HepG2 (cell line): ENCODE results near the gene DDN. TPM values are rescaled to one million over a fixed set of nuclear protein-coding genes. Genes with fewer than 3 reads are reported as not detected.

Experiments used
- ELF4 ChIP-seq: sonication (generic); formaldehyde crosslinking; IDR thresholded peaks from 2 replicates; pipeline ENCODE4 v1.5.0; 2020; ENCODE audit warnings: missing genetic modification reagents, mild to moderate bottlenecking, moderate library complexity, borderline replicate concordance
- HDAC1 ChIP-seq: sonication (generic); formaldehyde crosslinking; IDR thresholded peaks from 2 replicates; pipeline ENCODE4 v1.5.1; 2020; ENCODE audit warnings: mild to moderate bottlenecking, missing genetic modification reagents
- HMG20B ChIP-seq: conservative IDR thresholded peaks from 2 replicates; pipeline ENCODE4 v1.6.1; 2016; ENCODE audit warnings: missing genetic modification reagents, missing compliant biosample characterization
- HNRNPH1 ChIP-seq: fragments of 200-400 bp; formaldehyde crosslinking; optimal IDR thresholded peaks from 2 replicates; pipeline ENCODE3; 2017; ENCODE audit warnings: mild to moderate bottlenecking, low read depth, low read length
- HNRNPK ChIP-seq: fragments of 200-400 bp; formaldehyde crosslinking; IDR thresholded peaks from 2 replicates; pipeline ENCODE4 v1.6.1; 2018; ENCODE audit warnings: low read length, low read depth, moderate library complexity, mild to moderate bottlenecking; ENCODE audit not compliant: poor library complexity, severe bottlenecking
- MAFK ChIP-seq, 2 experiments: IDR thresholded peaks in 1 of 2; conservative IDR thresholded peaks in 1 of 2; 2 replicates each; pipeline ENCODE4 v1.6.1; 2011; ENCODE audit warnings: improper control_type of control experiment in 2 of 2, low read length in 2 of 2
- NCOA2 ChIP-seq: sonication (generic); formaldehyde crosslinking; IDR thresholded peaks from 2 replicates; pipeline ENCODE4 v1.8.0; 2022; ENCODE audit warnings: inconsistent platforms
- SKI ChIP-seq: fragments of 450-650 bp; IDR thresholded peaks from one replicate; pipeline ENCODE4 v1.6.1; 2018; ENCODE audit warnings: mild to moderate bottlenecking; ENCODE audit not compliant: partially characterized antibody
- STAG1 ChIP-seq: sonication (generic); formaldehyde crosslinking; IDR thresholded peaks from 2 replicates; pipeline ENCODE4 v1.4.0; 2020; ENCODE audit warnings: missing genetic modification reagents
- ZBTB8A ChIP-seq: sonication (generic); formaldehyde crosslinking; IDR thresholded peaks from 2 replicates; pipeline ENCODE4 v1.4.0; 2020; ENCODE audit warnings: mild to moderate bottlenecking, low read depth, missing genetic modification reagents, borderline replicate concordance
- ZNF30 ChIP-seq: sonication (generic); formaldehyde crosslinking; IDR thresholded peaks from 2 replicates; pipeline ENCODE4 v1.5.0; 2020; ENCODE audit warnings: mild to moderate bottlenecking, missing genetic modification reagents
- ZNF33A ChIP-seq: sonication (generic); formaldehyde crosslinking; IDR thresholded peaks from 2 replicates; pipeline ENCODE4 v1.5.1; 2020; ENCODE audit warnings: missing genetic modification reagents, mild to moderate bottlenecking, moderate library complexity, borderline replicate concordance
- ZNF562 ChIP-seq: sonication (generic); formaldehyde crosslinking; IDR thresholded peaks from 2 replicates; pipeline ENCODE4 v1.8.0; 2022; ENCODE audit warnings: missing genetic modification reagents, borderline replicate concordance
- ZSCAN12 ChIP-seq: sonication (generic); formaldehyde crosslinking; IDR thresholded peaks from 2 replicates; pipeline ENCODE4 v1.9.0; 2021; ENCODE audit warnings: mild to moderate bottlenecking, missing genetic modification reagents
- polyA plus RNA-seq, 8 experiments: library from polyadenylated mRNA; depleted of rRNA in 3 of 8; stranded (reverse) in 7 of 8; unstranded in 1 of 8; fragments of >200 nt; fragmentation: Illumina TruSeq in 4 of 8; extraction: Trizol in 4 of 8; gene quantifications; 2 replicates each; pipeline versions ENCODE4 v1.2.1 to v1.2.3, GENCODE V29; 2011 to 2016; ENCODE audit warnings: low read depth in 4 of 8, missing spikeins in 1 of 8, mixed read lengths in 1 of 8; ENCODE audit not compliant: insufficient read depth in 1 of 8
- total RNA-seq, 5 experiments: library from RNA; depleted of rRNA; stranded (reverse); fragments of >200 nt; fragmentation: Illumina TruSeq; extraction: Trizol; gene quantifications; 2 replicates each; pipeline ENCODE4 v1.2.3, GENCODE V29; 2016; ENCODE audit warnings: low read depth in 1 of 5
- TF ChIP-seq, protein P1 (sequence below), 2 experiments: sonication (generic) in 1 of 2; formaldehyde crosslinking in 1 of 2; IDR thresholded peaks; 2 replicates each; pipeline versions ENCODE4 v1.4.0 to v1.6.1; 2018 to 2020; ENCODE audit warnings: missing genetic modification reagents in 2 of 2, borderline replicate concordance in 1 of 2, low read depth in 1 of 2, mild to moderate bottlenecking in 1 of 2, missing biosample characterization in 1 of 2
- TF ChIP-seq, protein P2 (sequence below): sonication (generic); formaldehyde crosslinking; IDR thresholded peaks from 2 replicates; pipeline ENCODE4 v1.5.1; 2020; ENCODE audit warnings: missing genetic modification reagents, mild to moderate bottlenecking, borderline replicate concordance
- TF ChIP-seq, protein P3 (sequence below): IDR thresholded peaks from 2 replicates; pipeline ENCODE4 v1.6.1; 2012; ENCODE audit warnings: low read depth, low read length, improper control_type of control experiment
- TF ChIP-seq, protein P4 (sequence below): sonication (generic); formaldehyde crosslinking; IDR thresholded peaks from 2 replicates; pipeline ENCODE4 v1.5.0; 2020; ENCODE audit warnings: mild to moderate bottlenecking, missing genetic modification reagents
- TF ChIP-seq, protein P5 (sequence below): sonication (generic); formaldehyde crosslinking; IDR thresholded peaks from 2 replicates; pipeline ENCODE4 v1.4.0; 2020; ENCODE audit warnings: missing genetic modification reagents

Gene DDN
- total and polyA plus RNA-seq, 2 of the 13 experiments (the other 11 are each of a cell fraction or from before 2014, with no cell fraction given): 0.24 to 0.53 TPM

DNA sequence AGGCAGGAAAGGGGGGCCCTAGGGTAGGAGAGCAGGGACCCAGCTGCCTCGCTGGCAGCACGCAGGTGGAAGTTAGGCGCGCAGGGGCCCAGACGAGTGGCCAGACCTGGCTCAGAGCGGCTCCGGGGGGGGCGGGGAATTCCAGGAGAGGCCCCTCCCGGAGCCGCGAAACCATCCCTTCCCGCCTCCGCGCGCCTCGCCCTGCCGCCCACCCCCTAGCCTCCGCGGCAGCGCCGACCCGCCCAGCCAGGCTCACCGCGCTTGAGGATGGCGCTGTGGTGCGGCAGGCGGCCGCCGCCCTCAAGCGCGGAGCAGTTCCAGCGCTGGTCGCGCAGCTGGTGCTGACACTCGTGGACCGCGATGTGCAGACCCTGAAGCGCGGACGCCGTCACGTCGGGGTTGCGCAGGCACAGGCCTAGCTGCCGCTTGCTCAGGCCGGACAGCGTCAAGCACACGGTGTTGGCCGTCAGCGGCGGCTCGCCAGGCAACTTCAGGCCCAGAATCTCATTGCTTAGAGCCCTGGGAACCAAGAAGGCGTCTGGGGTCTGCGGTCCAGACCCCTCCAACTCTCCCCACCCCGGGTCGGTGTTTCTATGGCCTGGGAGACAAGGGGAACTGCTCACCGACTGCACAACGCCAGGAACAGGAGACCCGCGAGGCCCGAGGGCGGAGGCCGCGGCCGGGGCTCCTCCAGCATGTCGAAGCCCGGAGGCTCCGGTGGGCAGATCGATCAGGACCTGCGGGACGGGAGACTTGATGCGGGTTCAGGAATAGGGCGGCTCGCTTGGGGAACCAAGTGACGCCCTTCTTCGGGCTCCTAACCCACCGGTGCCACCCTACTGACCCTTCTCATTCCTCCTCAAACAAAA is 29.1 kb downstream of the DDN start (continued):
- TF ChIP-seq HDAC1 (CRISPR knock-in tag): peak; percentile 66; the same call in 1 of the 2 replicates
- no peak for TF ChIP-seq ZNF33A
- TF ChIP-seq HNRNPH1: no peak
- no peak for TF ChIP-seq STAG1 (CRISPR knock-in tag)
- TF ChIP-seq ZSCAN12: no peak
- TF ChIP-seq, protein P1, sequence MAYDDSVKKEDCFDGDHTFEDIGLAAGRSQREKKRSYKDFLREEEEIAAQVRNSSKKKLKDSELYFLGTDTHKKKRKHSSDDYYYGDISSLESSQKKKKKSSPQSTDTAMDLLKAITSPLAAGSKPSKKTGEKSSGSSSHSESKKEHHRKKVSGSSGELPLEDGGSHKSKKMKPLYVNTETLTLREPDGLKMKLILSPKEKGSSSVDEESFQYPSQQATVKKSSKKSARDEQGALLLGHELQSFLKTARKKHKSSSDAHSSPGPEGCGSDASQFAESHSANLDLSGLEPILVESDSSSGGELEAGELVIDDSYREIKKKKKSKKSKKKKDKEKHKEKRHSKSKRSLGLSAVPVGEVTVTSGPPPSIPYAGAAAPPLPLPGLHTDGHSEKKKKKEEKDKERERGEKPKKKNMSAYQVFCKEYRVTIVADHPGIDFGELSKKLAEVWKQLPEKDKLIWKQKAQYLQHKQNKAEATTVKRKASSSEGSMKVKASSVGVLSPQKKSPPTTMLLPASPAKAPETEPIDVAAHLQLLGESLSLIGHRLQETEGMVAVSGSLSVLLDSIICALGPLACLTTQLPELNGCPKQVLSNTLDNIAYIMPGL (CRISPR knock-in tag; IDR thresholded peaks at IDR 0.05; ENCODE audit: borderline replicate concordance in 1 of 2, low read depth in 1 of 2): peak in 1 of 2 experiments; percentile 49; a peak in 1 of 4 replicates
- TF ChIP-seq, protein P2, sequence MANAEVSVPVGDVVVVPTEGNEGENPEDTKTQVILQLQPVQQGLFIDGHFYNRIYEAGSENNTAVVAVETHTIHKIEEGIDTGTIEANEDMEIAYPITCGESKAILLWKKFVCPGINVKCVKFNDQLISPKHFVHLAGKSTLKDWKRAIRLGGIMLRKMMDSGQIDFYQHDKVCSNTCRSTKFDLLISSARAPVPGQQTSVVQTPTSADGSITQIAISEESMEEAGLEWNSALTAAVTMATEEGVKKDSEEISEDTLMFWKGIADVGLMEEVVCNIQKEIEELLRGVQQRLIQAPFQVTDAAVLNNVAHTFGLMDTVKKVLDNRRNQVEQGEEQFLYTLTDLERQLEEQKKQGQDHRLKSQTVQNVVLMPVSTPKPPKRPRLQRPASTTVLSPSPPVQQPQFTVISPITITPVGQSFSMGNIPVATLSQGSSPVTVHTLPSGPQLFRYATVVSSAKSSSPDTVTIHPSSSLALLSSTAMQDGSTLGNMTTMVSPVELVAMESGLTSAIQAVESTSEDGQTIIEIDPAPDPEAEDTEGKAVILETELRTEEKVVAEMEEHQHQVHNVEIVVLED (CRISPR knock-in tag): no peak
- no peak for TF ChIP-seq ZBTB8A
- TF ChIP-seq NCOA2 (CRISPR knock-in tag): no peak
- no peak for TF ChIP-seq SKI
- TF ChIP-seq, protein P3, sequence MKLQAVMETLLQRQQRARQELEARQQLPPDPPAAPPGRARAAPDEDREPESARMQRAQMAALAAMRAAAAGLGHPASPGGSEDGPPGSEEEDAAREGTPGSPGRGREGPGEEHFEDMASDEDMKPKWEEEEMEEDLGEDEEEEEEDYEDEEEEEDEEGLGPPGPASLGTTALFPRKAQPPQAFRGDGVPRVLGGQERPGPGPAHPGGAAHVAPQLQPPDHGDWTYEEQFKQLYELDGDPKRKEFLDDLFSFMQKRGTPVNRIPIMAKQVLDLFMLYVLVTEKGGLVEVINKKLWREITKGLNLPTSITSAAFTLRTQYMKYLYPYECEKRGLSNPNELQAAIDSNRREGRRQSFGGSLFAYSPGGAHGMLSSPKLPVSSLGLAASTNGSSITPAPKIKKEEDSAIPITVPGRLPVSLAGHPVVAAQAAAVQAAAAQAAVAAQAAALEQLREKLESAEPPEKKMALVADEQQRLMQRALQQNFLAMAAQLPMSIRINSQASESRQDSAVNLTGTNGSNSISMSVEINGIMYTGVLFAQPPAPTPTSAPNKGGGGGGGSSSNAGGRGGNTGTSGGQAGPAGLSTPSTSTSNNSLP: no peak
- TF ChIP-seq ELF4 (CRISPR knock-in tag): no peak
- no peak for TF ChIP-seq HNRNPK
- TF ChIP-seq, protein P4, sequence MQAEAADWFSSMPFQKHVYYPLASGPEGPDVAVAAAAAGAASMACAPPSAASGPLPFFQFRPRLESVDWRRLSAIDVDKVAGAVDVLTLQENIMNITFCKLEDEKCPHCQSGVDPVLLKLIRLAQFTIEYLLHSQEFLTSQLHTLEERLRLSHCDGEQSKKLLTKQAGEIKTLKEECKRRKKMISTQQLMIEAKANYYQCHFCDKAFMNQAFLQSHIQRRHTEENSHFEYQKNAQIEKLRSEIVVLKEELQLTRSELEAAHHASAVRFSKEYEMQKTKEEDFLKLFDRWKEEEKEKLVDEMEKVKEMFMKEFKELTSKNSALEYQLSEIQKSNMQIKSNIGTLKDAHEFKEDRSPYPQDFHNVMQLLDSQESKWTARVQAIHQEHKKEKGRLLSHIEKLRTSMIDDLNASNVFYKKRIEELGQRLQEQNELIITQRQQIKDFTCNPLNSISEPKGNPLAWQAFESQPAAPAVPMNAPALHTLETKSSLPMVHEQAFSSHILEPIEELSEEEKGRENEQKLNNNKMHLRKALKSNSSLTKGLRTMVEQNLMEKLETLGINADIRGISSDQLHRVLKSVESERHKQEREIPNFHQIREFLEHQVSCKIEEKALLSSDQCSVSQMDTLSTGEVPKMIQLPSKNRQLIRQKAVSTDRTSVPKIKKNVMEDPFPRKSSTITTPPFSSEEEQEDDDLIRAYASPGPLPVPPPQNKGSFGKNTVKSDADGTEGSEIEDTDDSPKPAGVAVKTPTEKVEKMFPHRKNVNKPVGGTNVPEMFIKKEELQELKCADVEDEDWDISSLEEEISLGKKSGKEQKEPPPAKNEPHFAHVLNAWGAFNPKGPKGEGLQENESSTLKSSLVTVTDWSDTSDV (CRISPR knock-in tag): no peak
- TF ChIP-seq, protein P5, sequence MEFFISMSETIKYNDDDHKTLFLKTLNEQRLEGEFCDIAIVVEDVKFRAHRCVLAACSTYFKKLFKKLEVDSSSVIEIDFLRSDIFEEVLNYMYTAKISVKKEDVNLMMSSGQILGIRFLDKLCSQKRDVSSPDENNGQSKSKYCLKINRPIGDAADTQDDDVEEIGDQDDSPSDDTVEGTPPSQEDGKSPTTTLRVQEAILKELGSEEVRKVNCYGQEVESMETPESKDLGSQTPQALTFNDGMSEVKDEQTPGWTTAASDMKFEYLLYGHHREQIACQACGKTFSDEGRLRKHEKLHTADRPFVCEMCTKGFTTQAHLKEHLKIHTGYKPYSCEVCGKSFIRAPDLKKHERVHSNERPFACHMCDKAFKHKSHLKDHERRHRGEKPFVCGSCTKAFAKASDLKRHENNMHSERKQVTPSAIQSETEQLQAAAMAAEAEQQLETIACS (CRISPR knock-in tag): no peak
- TF ChIP-seq MAFK (conservative IDR thresholded peaks at IDR 0.05 in 1 of 2, IDR thresholded peaks at IDR 0.05 in 1 of 2; ENCODE audit: low read length in 2 of 2): no peak
- no peak for TF ChIP-seq ZNF30 (CRISPR knock-in tag)
- TF ChIP-seq HMG20B (CRISPR knock-in tag): no peak
- no peak for TF ChIP-seq ZNF562
